ENCODE data around the gene MGLL. TPM values are rescaled to one million over a fixed set of nuclear protein-coding genes. Genes with fewer than 3 reads are reported as not detected.

MGLL gene
- total RNA-seq, 1 experiment from 2014 or later: 2.1 TPM

DNA sequence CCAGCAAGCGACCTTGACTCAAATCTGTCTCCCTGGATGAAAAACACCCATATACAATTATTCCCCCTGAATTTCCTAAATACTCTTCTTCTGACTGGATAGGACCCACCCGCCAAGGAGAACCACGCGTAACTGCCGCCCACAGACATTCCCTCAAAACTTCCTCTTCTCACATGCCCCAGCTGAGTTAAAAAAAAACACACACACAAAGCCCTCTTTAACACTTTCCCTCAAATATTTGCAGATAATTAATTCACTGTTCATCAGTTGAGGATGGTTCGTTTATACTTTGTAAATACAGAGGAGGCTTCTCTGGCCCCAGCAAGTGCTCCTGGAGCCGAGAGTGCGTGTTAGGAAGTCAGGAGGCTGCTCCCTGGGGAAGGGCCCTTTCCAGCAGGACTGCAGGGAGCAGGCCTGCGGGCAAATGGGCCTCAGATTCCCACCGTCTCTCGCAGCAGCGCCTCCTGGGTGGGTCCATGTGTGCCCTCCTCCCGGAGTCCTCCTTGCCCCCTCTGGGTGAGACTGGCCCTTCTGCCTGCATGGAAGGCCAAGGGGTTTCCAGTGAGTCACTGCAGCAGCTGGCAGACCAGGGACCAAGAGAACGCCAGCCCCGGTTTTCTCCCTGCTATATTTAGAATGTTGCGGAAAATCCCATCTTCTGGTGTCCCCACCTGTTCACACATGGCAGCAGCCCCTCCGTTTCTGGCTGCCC is 46.8 kb downstream of the MGLL start:
- peak; percentile 57 for ATAC-seq
- Histone ChIP-seq H3K36me3 (ENCODE audit: control insufficient read depth, insufficient read depth, low read length) (no peaks in the 10 kb centered on the region), H3K4me1 (ENCODE audit: control insufficient read depth, insufficient read depth, low read length) (peaks cover 7% of the 10 kb centered on the region; the same call in 1 of the 2 replicates), H3K27me3 (ENCODE audit: control insufficient read depth, insufficient read depth, low read length) (no peaks in the 10 kb centered on the region), H3K9me3 (ENCODE audit: control insufficient read depth, insufficient read depth, low read depth, low read length) (peaks cover 6% of the 10 kb centered on the region; the same call in 1 of the 2 replicates), H3K4me3 (ENCODE audit: low read depth in 2 of 2, low read length in 2 of 2) (no peak overlapping the region), H3K27ac (ENCODE audit: low read length) (peak overlapping the region; percentile 32; the same call in 1 of the 2 replicates)
- in situ Hi-C loops (cut with HindIII; ENCODE audit: low pct_unique_long_range_greater_than_20kb, low sequenced_read_pairs): no loop called here
- intact Hi-C loops (cut with micrococcal nuclease; ENCODE audit: unreplicated experiment): no loop called here
- no peak for DNase-seq (ENCODE audit: low read depth, low spot score)
- no TSS peak for BruUV-seq (replicated peaks)
- ChIA-PET CTCF (no interaction called here), POLR2A (no interaction called here)
- TF ChIP-seq TCF7L2 (IDR thresholded peaks at IDR 0.05; ENCODE audit: low read depth, low read length) (no peak), REST (IDR thresholded peaks at IDR 0.05; ENCODE audit: insufficient read depth in 1 of 2, low read depth in 2 of 2, low read length in 1 of 2) (no peak), POLR2AphosphoS5 (IDR thresholded peaks at IDR 0.05; ENCODE audit: low read depth, low read length) (no peak), SIN3A (IDR thresholded peaks at IDR 0.05; ENCODE audit: borderline replicate concordance, insufficient read depth, low read depth, low read length) (no peak)
- TF ChIP-seq, protein P1, sequence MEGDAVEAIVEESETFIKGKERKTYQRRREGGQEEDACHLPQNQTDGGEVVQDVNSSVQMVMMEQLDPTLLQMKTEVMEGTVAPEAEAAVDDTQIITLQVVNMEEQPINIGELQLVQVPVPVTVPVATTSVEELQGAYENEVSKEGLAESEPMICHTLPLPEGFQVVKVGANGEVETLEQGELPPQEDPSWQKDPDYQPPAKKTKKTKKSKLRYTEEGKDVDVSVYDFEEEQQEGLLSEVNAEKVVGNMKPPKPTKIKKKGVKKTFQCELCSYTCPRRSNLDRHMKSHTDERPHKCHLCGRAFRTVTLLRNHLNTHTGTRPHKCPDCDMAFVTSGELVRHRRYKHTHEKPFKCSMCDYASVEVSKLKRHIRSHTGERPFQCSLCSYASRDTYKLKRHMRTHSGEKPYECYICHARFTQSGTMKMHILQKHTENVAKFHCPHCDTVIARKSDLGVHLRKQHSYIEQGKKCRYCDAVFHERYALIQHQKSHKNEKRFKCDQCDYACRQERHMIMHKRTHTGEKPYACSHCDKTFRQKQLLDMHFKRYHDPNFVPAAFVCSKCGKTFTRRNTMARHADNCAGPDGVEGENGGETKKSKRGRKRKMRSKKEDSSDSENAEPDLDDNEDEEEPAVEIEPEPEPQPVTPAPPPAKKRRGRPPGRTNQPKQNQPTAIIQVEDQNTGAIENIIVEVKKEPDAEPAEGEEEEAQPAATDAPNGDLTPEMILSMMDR (IDR thresholded peaks at IDR 0.05): no peak

DNA sequence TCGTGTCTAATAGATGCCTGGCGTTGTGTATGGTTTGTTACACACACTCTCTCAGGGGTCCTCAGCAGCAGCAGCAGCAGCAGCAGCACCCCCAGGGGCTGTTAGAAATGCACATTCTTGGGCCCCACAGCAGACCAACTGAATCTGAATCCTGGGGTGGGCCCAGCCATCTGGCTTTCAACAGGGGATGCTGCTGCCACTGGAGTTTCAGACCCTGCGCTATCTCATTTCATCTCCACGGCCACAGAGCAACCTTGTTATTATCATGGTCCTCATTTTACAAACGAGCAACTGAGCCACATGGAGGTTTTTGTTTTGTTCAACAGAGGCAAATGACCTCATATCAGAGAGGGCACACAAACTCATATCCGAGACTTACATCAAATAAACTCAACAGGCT is 47.7 kb downstream of the MGLL start:
- no peak for TF ChIP-seq REST (IDR thresholded peaks at IDR 0.05; ENCODE audit: insufficient read depth in 1 of 2, low read depth in 2 of 2, low read length in 1 of 2)
- TF ChIP-seq TCF7L2 (IDR thresholded peaks at IDR 0.05; ENCODE audit: low read depth, low read length): no peak
- TF ChIP-seq, protein P1 (IDR thresholded peaks at IDR 0.05): no peak
- TF ChIP-seq POLR2AphosphoS5 (IDR thresholded peaks at IDR 0.05; ENCODE audit: low read depth, low read length): no peak
- no peak for TF ChIP-seq SIN3A (IDR thresholded peaks at IDR 0.05; ENCODE audit: borderline replicate concordance, insufficient read depth, low read depth, low read length)
- BruUV-seq (replicated peaks): no TSS peak
- Histone ChIP-seq H3K4me3 (ENCODE audit: low read depth in 2 of 2, low read length in 2 of 2) (no peak overlapping the region), H3K27me3 (ENCODE audit: control insufficient read depth, insufficient read depth, low read length) (no peaks in the 10 kb centered on the region), H3K36me3 (ENCODE audit: control insufficient read depth, insufficient read depth, low read length) (no peaks in the 10 kb centered on the region), H3K9me3 (ENCODE audit: control insufficient read depth, insufficient read depth, low read depth, low read length) (peaks cover 6% of the 10 kb centered on the region; the same call in 1 of the 2 replicates), H3K27ac (ENCODE audit: low read length) (no peak overlapping the region), H3K4me1 (ENCODE audit: control insufficient read depth, insufficient read depth, low read length) (peaks cover 7% of the 10 kb centered on the region; the same call in 1 of the 2 replicates)
- POLR2A ChIA-PET: no interaction called here
- in situ Hi-C loops (cut with HindIII; ENCODE audit: low pct_unique_long_range_greater_than_20kb, low sequenced_read_pairs) (no loop called here), intact Hi-C loops (cut with micrococcal nuclease; ENCODE audit: unreplicated experiment) (no loop called here)
- CTCF ChIA-PET: no interaction called here
- DNase-seq (ENCODE audit: low read depth, low spot score) (no peak), ATAC-seq (no peak)
